ENCODE results near the gene BCL6. TPM values are rescaled to one million over a fixed set of nuclear protein-coding genes. Genes with fewer than 3 reads are reported as not detected.

BCL6 gene
- total and polyA plus RNA-seq, 10 of the 15 experiments (the other 5 are each of a cell fraction or from before 2014, with no cell fraction given) = 0.04 to 0.85 (median 0.15) TPM

- TF ChIP-seq RAD21 (IDR thresholded peaks at IDR 0.05; ENCODE audit: insufficient read depth, low read depth, low read length) (no peak), MTA2 (IDR thresholded peaks at IDR 0.05; ENCODE audit: low read depth) (no peak)
Observed at GRCh38 chr3:187793618-187794017, 48.4 kb upstream of the BCL6 start (continued).

- no peak overlapping the region for H3K9ac ChIP-seq (ENCODE audit: control insufficient read depth, insufficient read depth, low read length)
- FAIRE-seq (no peak), ATAC-seq (no peak), DNase-seq (ENCODE audit: low read depth, low spot score) (no peak)
- WGBS (ENCODE audit: insufficient coverage, insufficient replicate concordance, low lambda C conversion rate, missing lambda C conversion rate) = 58% methylated on average over 3 of the region's 3 CpGs
- H3K4me2 ChIP-seq (ENCODE audit: control insufficient read depth, insufficient read depth) = no peak overlapping the region
- ChIA-PET CTCF (no interaction called here), RAD21 (ENCODE audit: unreplicated experiment) (no interaction called here), POLR2A (no interaction called here), SMC1A (ENCODE audit: uncharacterized antibody, unreplicated experiment) (no interaction called here)
- H3K27me3 ChIP-seq (replicated peaks in 1 of 2; ENCODE audit: control insufficient read depth in 2 of 2, insufficient read depth in 2 of 2, low read length in 1 of 2) = peaks cover 6 to 8% of the 10 kb centered on the region in 2 experiments; a peak in 3 of 4 replicates
- H3K4me3 ChIP-seq = no peak overlapping the region
- intact Hi-C loops (cut with micrococcal nuclease; ENCODE audit: unreplicated experiment) (no loop called here), in situ Hi-C loops (cut with MboI) (no loop called here)
- no peaks in the 10 kb centered on the region for H3K9me3 ChIP-seq (replicated peaks; ENCODE audit: control insufficient read depth, insufficient read depth, low read length)
- H3K79me2 ChIP-seq (ENCODE audit: control insufficient read depth, insufficient read depth, low read length) = no peaks in the 10 kb centered on the region
- H3K27ac ChIP-seq (ENCODE audit: control insufficient read depth, insufficient read depth) = no peak overlapping the region
- H2AFZ ChIP-seq (ENCODE audit: control insufficient read depth, low read depth, low read length) = no peak overlapping the region
- TF ChIP-seq PKNOX1 (IDR thresholded peaks at IDR 0.05) (no peak), BHLHE40 (IDR thresholded peaks at IDR 0.05; ENCODE audit: borderline replicate concordance in 1 of 2, low read depth in 2 of 2, low read length in 1 of 2) (no peak), CREM (IDR thresholded peaks at IDR 0.05; ENCODE audit: low read depth) (no peak), IRF3 (IDR thresholded peaks at IDR 0.05) (no peak), KAT2A (conservative IDR thresholded peaks at IDR 0.05; ENCODE audit: control insufficient read depth, low read depth, low read length) (no peak), TCF3 (IDR thresholded peaks at IDR 0.05; ENCODE audit: borderline replicate concordance, insufficient read depth, low read depth, low read length) (no peak), EZH2 (IDR thresholded peaks at IDR 0.05; ENCODE audit: borderline replicate concordance, control insufficient read depth, low read depth, low read length) (no peak)
- no peaks in the 10 kb centered on the region for H3K36me3 ChIP-seq (ENCODE audit: control insufficient read depth in 2 of 2, insufficient read depth in 2 of 2, low read length in 1 of 2)
- no TSS peak for BruUV-seq (replicated peaks)
- H4K20me1 ChIP-seq (ENCODE audit: control insufficient read depth, insufficient read depth) = 0 out of 2 replicates have a peak, but pooled peaks cover 2% of the 10 kb centered on the region
- H3K4me1 ChIP-seq (ENCODE audit: control insufficient read depth, insufficient read depth, low read length) = no peaks in the 10 kb centered on the region
Observed at GRCh38 chr3:187792521-187792920, 47.3 kb upstream of the BCL6 start.
